SKM-1 (cell line): ENCODE data around the gene GMCL2.
"Not testable (repeated sequence)": the region's sequence is repeated elsewhere in the genome, so short reads cannot be mapped to it uniquely, and the experiment has no call there.

Experiments
- DNase-seq: peaks from one replicate; lab custom pipeline; 2025; ENCODE audit not compliant: unreplicated experiment; lab: John Stamatoyannopoulos, UW

Gene GMCL2, protein sequence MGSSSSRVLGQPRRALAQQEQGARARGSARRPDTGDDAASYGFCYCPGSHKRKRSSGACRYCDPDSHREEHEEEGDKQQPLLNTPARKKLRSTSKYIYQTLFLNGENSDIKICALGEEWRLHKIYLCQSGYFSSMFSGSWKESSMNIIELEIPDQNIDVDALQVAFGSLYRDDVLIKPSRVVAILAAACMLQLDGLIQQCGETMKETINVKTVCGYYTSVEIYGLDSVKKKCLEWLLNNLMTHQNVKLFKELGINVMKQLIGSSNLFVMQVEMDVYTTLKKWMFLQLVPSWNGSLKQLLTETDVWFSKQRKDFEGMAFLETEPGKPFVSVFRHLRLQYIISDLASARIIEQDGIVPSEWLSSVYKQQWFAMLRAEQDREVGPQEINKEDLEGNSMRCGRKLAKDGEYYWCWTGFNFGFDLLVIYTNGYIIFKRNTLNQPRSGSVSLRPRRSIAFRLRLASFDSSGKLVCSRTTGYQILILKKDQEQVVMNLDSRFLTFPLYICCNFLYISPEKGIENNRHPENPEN

DNA sequence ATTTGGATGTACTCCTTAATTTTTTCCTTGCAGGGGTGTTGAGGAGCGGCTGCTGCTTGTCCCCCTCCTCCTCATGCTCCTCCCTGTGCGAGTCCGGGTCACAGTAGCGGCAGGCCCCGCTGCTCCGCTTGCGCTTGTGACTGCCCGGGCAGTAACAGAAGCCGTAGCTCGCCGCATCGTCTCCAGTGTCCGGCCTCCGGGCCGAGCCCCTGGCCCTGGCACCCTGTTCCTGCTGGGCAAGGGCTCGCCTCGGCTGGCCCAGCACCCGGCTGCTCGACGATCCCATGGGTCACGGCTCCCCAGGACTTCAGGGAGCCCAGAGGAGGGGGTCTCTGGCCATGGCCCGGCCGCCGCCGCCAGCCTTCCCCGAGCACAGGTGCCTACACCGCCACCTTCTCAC lies at the start of gene GMCL2:
Gene GMCL2 (minus strand): TSS at position 358 of the 400 bp plus-strand sequence. CDS start 72 bp downstream, at position 286.
- DNase-seq, result no peak

DNA sequence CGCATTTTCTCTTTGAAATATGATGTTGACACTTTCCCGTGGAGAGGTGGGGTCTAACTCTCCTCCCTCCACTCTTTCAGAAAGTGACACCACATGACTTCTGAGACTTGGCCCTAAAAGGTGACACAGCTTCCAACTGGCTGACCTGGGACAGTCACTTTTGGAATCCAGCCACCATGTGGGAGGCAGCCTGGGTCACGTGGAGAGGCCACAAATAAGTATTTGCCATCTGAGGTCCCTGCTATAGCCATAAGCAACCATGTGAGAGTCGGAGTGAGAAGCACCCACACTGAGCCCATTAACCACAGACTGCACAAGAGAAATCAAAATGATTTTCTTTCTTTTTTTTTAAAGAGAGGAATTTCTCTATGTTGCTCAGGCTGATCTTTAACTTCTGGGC lies 49.5 kb upstream of the GMCL2 start:
- DNase-seq, result no peak

DNA sequence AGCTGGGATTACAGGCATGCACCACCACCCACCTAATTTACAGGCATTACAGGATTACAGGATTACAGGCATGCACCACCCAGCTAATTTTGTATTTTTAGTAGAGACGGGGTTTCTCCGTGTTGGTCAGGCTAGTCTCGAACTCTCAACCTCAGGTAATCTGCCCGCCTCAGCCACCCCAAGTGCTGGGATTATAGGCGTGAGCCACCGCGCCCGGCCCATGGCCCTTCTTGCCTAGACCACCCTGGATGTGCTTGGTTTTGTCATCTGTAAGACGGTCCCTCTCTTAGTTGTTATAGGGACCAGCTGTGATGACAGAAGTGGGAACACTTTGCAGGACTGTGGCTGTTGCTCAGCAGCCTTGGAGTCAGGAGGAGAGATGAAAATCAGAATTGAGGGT lies 49.0 kb upstream of the GMCL2 start:
- no peak for DNase-seq

DNA sequence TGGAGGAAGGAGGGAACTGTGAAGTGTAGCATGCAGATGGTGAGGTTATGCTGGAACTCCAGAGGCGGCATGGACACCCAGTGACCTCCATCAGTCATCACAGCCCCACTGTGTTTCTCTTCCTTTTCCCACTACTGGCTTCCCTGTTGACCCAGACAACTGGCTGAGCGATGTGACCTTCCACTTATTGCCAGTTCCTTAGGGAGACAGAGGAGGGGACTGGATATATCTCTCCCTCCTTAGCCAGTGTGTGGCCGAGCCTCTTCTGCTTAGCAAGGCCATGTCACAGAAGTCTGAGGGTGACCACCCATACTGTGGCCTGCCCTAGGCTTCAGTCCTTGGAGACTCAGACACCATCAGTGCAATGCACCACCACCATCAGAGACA lies 48.4 kb upstream of the GMCL2 start:
- DNase-seq, result no peak

DNA sequence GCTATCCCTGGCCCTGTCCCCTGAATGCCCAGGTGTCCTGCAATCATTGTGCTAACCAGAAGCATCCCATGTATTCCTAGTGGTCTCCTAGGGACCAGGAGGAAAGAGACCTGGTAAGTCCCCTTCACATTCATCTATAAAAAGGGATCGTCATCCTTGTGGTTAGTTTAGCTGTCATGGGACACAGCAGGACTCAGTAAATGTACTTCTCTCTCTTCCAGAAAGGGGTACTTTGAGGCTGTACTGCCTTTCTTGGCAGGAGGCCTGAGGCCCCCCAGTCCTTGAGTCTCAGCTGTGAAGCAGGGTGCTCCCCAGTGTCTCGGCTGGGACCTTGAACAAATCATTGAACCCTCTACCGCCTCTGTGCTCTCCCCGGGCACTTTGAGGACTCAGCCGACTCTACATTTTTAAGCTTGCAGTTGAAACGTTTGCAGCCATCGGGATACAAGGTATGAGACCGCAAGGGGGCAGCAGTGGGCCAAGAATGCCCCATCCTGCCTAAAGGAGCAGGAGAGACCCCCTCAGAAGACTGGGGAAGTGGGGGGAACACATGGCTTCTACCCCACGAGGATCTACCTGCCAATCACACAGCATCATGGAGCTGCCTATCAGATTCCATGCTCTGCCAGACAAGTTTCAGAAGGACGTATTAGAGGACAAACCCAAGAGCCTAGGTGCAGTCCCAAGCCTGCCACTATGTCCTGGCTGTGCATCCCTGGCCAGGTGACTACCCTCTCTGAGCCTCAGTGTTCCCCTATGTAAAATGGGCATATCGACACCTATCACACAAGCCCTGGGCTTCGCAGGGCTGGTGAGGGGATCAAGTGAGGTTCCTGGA lies 47.8 kb upstream of the GMCL2 start:
- peak; percentile 44 for DNase-seq

DNA sequence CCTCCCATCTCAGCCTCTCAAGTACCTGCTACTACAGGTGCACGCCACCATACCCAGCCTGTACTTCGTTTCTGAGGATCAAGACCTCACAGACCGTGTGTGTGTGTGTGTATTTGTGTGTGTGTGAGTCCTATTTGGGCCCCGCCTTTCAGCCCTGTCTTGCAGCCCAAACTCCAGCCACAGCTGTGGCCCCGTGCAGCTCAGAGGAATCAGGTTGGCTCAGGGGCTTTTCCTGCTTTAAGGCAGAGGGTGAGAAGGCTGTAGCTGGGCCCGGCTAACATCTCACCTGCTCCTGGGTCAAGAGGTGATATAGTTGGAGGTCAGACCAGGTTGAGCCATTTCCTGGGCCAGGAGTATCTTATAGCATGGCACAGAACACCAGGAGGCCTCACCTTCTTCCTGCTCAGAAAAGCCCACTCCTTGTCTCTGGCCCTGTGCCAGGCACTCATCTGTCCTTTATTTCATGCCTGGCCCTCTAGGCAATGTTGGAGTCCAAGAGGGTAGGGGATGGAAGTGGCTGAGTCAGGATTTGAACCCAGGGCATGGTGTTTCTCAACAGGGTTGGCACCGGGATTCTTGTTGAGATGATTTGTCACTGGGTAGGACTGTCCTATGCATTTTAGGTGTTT lies 47.1 kb upstream of the GMCL2 start:
- DNase-seq, result no peak

DNA sequence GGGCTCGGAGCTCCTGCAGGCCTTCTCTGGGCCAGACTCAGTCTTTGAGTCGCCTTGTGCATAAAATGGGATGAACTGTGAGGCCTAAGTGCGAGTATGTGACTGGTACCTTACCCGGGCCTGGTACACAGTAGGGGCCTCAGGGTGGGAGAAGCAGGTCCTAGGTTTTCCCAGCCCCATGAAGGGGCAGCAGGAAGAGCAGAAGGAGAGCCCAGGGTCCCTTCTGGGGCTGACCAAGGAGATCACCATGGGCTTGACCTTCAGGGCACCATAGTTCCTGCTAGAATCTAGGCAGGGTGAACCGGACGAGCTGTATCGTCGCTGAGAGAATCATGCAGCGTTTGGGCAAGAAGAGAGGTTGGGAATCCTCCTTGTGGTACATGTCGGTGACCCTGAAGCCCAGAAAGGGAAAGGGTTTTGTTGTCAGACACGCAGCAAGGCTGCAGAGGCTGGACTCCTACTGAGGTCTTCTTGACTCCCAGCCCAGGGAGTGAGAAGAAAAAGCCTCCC lies 45.8 kb upstream of the GMCL2 start:
- no peak for DNase-seq

DNA sequence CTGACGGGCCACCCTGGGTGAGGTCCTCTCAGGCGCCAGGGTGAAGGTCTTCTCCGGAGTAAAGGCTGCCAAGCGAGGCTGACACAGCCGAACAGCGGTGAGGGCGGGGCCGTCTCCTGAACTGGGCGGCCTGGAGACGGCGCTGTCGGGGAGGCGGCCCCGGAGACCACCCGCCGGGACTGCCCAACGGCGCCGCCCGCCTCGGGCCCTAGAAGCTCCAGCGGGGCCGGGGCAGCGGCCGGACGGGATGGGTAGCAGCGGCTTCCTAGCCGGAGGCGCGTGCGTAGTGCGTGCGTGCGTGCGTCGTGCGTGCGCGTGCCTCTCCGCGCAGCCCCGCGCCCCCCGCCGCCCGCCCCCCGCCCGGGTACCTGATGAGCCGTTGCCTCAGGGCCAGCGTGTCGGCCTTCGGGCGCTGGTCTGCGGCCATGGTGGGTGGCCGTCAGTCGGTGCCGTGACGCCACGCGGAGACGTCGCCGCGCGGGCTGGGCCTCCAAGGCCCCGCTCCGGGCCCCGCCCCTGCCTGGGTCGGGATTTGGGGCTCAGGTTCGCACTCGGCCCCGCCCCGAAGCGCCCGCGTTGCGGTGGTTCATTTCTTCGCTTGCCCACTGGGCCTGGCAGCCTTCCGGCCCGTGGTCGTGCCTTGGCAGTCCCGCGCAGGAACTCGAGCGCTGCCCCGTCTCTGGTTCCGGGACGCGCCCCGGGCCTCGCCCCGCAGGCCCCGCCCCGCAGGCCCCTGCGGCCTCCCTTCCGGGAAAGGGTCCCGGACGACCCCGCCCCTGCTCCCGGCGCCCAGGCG lies 45.2 kb upstream of the GMCL2 start, which contains the start of gene PHYKPL:
Gene PHYKPL (minus strand): TSS at position 679 of the 796 bp plus-strand sequence. CDS start 252 bp downstream, at position 427.
- DNase-seq, result no peak

DNA sequence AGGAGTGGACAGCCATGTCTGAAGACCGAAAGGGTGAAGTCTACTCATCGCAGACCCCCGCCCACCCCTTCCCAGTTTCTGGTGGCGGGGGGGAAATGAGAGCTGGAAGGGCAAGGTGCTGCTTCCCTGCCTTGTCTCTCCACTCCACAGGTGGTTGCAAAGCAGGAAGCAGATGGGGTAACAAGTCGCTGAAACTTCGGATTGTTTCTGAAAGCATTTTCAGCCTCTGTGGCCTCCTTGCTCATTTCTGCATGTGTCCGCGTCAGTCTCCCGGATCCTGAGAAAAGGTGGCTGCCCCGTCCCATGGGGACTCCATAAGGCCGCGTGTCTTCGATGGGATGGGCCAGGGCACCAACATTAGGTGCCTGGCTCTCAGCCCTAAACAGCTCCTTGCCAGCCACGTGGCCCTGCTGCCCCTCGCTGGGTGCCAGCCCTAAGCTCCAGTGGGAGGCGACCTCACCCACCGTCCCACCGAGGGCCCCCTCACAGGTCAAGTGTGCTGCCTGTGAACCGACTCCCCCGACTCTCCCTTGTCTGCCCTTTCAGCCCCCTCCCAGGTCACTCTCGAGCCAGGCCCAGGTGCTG lies 44.5 kb upstream of the GMCL2 start:
- no peak for DNase-seq

DNA sequence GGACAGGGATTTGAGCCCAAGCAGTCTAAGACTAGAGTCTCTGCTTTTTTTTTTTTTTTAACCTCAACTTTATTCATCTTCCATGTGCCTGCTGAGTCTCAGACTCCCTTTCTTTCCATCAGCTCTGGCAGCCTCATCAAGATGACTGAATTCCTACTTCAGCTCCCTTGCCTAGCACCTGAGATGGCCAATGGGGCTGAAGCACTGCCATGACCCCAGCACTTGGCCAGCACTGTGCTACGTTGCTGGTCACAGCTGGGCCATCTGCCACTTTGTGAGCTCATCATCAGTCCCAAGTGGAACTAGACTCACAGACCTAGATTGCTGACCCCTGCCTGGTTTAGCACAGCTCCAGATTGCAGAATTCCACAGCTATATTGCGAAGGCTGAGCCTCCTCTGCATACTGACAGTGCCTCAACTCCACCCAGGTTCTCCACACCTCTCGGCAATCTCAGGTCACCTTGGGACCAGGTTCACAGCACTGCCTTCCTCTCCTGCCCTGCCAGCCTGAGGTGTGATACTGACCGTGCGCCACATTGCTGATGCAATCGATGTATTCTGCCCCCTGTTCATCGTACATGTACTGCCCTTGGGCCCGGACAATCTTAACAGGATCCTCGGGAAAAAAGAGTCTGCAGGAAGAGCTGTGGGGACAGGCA lies 43.8 kb upstream of the GMCL2 start:
- no peak for DNase-seq

DNA sequence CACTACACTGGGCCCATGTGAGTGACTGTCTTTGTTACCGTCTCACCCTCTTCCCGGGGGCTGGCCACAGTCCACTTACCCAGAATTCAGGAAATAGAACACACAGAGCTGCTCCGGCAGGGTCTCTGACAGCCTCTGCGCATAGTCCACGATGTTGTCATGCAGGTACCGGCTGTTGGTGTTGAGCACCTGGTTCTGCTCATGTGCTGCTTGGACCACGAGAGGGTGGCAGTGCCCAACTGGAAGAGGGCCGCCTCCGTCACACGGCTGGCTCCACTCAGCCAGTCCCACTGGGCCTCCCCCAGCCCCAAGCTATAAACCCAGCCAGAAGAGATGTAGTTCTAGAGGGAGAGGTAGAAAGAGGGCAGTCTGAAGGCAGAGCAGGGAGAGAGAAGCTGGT lies 42.7 kb upstream of the GMCL2 start:
- DNase-seq, result no peak

DNA sequence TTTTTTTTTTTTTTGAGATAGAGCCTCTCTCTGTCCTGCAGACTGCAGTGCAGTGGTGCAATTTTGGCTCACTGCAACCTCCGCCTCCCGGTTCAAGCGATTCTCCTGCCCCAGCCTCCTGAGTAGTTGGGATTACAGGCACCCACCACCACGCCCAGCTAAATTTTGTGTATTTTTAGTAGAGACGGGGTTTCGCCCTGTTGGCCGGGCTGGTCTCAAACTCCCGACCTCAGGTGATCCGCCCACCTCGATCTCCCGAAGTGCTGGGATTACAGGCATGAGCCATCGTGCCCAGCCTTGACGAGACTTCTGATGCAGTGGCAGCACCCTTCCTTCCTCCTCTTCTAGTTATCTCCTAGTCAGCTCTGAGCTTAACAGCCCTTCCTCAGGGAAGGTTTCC lies 41.9 kb upstream of the GMCL2 start:
- not testable (repeated sequence) for DNase-seq

DNA sequence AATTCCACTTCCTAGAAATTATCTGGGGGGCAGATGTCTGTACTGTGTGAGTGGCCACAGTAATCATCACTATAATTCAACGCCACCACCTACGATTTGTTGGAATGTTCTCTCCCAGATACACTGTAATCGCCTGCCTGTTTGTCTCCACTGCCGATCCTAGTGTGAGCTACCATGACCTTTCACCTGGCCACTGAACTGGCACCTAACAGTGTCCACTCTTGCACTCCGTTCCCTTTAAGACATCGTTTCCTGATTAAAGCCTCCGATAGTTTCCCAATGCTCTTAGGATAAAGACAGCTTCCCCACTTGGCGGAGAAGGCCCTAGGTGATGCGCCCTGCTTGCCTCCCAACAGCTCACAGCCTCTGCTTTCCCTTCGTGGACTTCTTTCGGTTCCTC lies 41.4 kb upstream of the GMCL2 start:
- no peak for DNase-seq

DNA sequence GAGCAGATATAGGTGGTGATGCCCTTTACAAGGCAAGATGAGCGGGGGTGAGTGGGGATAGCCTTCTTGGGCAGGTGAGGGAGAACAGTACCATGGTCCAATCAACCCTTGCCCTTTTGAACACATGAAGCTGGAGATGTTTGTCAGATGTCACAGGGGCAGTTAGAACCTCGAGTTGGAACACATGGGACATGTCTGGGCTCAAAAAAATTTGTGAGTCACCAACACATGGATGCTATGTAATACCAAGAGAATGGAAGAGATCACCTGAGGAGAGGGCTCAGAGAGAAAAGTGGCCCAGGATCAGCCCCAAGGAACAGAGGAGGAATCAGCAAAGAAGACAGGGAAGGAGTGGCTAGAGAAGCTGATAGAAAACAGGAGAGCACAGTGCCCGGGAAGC lies 40.8 kb upstream of the GMCL2 start:
- no peak for DNase-seq

DNA sequence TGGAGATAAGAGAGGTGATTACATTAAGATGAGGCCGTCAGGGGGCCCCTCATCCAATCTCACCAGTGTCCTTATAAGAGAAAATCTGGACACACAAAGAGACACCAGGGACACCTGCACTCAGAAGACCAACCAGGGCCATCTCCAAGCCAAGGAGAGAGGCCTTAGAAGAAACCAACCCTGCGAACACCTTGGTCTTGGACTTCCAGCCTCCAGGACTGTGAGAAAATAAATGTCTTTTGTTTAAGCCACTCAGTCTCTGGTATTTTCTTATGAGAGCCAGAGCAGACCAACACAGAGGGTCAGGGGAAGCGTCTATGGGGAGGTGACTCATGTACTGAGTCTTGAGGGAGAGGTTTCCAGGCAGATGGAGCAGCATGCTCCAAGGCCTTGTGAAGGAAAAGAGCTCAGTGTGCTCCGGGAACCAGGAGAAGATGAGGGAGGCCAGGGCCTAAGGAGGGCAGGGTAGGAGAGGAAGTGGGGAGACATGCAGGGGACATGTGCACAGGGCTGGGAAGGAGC lies 40.0 kb upstream of the GMCL2 start:
- DNase-seq, result no peak

DNA sequence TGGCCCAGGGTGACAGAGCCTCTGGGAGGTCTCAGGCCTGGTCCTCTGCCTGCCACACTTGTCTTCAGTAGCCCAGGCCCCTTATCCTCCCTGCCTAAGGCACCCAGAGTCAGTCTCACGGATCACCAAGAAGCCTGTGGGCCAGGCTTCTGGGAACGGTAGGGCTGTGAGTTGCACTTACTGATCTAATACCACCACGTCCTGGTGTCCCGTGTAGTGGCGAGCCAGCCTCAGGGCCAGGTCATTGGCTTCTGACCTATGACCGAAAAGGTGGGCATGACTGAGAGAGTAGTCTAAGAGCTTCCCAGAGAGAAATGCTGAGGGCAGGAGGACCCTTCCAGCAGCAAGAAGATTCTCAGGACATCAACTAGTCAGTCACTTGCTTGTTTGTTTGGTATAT lies 38.0 kb upstream of the GMCL2 start:
- no peak for DNase-seq

DNA sequence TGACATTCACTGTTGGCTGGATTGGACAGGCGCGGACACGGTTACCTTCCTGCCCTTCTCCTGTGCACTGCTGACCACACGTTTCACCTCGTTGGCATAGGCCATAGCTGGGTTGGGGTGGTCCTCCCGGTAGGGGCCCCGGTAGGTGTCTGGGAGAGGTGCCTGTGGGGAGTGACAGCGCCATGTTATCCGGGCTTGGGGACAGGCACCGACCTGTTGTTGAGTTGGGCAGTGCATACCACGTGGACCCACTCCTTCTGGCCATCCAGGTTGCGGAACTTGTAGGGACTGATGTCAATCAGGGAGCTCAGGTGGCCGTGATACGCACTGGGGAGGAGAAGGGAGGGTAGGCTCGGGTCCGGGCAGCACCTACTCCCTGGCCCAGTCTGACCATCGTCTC lies 37.2 kb upstream of the GMCL2 start:
- no peak for DNase-seq

DNA sequence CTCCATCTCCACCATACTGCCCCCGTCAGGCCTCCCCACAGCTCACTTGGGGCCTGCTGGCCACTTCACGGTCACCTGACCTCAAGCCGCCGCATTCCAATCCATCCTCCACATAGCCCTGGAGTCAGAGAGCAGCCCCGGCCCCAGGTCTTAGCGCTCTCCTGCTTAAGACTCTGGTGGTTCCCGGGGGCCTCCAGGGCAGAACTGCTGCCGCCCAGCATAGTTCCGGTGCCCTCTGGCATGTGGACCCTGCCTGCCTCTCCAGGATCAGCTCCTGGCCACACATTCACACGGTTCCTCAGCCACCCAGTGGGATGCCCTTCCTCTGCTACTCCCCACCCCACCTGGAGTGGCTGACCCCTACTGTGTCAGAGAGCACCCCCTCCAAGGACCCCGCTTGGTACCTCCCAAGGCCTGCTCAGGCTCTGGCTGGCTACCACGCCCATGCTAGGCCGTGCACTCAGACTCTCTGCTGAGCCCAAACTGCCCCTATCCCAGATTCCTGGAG lies 36.7 kb upstream of the GMCL2 start:
- DNase-seq, result no peak

DNA sequence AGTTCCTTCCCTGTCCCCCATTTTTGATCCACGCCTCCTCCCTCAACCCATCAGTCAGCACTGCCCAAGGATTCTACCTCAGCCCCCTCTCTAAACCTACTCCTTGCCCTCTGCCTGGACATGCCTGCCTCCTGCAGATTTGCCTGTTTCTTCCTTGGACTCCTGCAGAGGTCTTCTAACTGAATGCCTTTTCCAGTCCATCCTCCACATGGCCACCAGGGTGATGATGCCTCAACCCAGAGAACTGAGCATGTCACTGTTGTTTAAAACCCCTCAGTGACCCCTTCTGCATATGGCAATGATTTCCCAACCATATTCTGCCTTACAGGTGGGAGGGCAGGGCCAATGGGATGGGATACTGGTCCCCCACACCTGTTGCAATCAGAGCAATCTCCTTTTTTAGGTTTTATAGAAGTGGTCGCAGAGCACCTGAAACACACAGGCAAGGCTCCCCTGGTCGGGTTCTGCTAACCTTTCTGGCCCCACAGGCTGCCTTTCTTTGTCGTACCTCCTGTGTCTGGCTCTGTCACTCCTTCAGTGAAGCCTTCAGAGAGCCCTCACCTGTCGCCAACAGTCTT lies 36.1 kb upstream of the GMCL2 start:
- no peak for DNase-seq
